Measurements from ENCODE around the gene BSPRY. TPM values are rescaled to one million over a fixed set of nuclear protein-coding genes. Genes with fewer than 3 reads are reported as not detected.

BSPRY gene
- total RNA-seq, 1 experiment from 2014 or later = 6.4 TPM

DNA sequence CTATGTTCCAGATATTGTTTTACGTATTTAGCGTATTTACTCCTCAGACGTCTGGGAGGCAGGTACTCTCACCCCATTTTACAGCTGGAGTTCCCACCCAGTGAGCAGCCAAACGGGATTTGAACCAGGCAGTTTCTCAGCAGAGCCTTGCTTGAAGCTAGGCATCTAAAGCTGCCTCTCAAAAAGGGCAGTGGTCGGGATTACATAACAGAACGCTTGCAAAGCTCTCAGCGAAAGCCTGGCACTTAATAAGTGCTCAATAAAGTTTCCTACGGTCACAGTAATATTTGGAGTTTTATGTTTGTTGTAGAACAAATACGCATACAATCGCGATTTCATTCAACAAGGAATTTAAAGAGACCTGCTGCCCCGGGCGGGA lies 286 bp upstream of the BSPRY start:
- Mint-ChIP-seq H3K9me3 (no peaks in the 10 kb centered on the region), H3K27me3 (ENCODE audit: low read depth) (peaks cover 39% of the 10 kb centered on the region), H3K27ac (no peak overlapping the region), H3K36me3 (no peaks in the 10 kb centered on the region), H3K4me1 (peaks cover 19% of the 10 kb centered on the region), H3K4me3 (peak overlapping the region; percentile 79)
- peak; percentile 7; the same call in 1 of the 2 replicates for ATAC-seq
- POLR2A ChIA-PET = interaction anchor here (1.1 to 1.5 kb wide), 2 partner anchors 9 to 28 kb away, joined by 3 to 15 read pairs; partner anchors contain the start of genes HDHD3 and WDR31
- TF ChIP-seq TP53 (CRISPR knock-in tag; IDR thresholded peaks at IDR 0.05) (no peak), ZNF671 (CRISPR knock-in tag; IDR thresholded peaks at IDR 0.05) (no peak), ZNF396 (CRISPR knock-in tag; IDR thresholded peaks at IDR 0.05; ENCODE audit: borderline replicate concordance) (no peak), SP1 (CRISPR knock-in tag; conservative IDR thresholded peaks at IDR 0.05) (no peak), ESRRA (CRISPR knock-in tag; IDR thresholded peaks at IDR 0.05; ENCODE audit: borderline replicate concordance) (no peak), MYBL2 (CRISPR knock-in tag; IDR thresholded peaks at IDR 0.05) (no peak), ZNF219 (CRISPR knock-in tag; IDR thresholded peaks at IDR 0.05; ENCODE audit: borderline replicate concordance) (no peak)
- TF ChIP-seq, protein P1, sequence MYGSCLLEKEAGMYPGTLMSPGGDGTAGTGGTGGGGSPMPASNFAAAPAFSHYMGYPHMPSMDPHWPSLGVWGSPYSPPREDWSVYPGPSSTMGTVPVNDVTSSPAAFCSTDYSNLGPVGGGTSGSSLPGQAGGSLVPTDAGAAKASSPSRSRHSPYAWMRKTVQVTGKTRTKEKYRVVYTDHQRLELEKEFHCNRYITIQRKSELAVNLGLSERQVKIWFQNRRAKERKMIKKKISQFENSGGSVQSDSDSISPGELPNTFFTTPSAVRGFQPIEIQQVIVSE (CRISPR knock-in tag; IDR thresholded peaks at IDR 0.05; ENCODE audit: borderline replicate concordance) = no peak
- TF ChIP-seq, protein P2, sequence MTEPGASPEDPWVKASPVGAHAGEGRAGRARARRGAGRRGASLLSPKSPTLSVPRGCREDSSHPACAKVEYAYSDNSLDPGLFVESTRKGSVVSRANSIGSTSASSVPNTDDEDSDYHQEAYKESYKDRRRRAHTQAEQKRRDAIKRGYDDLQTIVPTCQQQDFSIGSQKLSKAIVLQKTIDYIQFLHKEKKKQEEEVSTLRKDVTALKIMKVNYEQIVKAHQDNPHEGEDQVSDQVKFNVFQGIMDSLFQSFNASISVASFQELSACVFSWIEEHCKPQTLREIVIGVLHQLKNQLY (CRISPR knock-in tag; IDR thresholded peaks at IDR 0.05) = no peak
- TF ChIP-seq, protein P3, sequence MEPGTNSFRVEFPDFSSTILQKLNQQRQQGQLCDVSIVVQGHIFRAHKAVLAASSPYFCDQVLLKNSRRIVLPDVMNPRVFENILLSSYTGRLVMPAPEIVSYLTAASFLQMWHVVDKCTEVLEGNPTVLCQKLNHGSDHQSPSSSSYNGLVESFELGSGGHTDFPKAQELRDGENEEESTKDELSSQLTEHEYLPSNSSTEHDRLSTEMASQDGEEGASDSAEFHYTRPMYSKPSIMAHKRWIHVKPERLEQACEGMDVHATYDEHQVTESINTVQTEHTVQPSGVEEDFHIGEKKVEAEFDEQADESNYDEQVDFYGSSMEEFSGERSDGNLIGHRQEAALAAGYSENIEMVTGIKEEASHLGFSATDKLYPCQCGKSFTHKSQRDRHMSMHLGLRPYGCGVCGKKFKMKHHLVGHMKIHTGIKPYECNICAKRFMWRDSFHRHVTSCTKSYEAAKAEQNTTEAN (CRISPR knock-in tag; IDR thresholded peaks at IDR 0.05) = no peak
- TF ChIP-seq, protein P4, sequence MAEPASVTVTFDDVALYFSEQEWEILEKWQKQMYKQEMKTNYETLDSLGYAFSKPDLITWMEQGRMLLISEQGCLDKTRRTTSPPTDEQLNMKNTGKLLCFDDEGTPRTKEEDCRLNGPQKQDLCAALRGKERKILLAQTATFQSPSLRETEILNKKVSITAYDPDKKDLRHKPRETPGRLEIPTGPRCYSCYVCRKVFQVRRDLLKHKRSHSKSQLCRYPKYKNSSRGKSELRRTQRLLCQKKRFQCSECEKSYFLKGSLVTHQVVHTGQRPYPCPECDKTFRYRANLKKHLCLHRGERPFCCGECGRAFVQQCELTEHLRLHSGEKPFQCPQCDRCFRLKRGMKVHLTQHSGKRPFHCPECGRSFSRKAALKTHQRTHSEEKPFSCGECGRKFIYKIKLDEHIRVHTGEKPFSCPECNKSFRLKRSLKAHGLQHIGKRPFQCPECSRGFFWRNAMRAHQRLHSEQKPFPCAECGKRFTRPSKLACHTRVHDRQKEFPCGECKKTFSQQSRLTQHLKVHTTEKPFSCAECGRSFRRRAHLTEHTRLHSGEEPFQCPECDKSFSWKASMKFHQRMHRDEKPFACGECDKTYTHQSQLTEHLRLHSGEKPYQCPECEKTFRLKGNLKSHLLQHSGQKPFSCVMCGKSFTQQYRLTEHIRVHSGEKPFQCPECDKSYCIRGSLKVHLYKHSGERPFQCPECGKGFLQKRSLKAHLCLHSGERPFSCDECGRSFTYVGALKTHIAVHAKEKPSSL (CRISPR knock-in tag; conservative IDR thresholded peaks at IDR 0.05) = no peak
- TF ChIP-seq, protein P5, sequence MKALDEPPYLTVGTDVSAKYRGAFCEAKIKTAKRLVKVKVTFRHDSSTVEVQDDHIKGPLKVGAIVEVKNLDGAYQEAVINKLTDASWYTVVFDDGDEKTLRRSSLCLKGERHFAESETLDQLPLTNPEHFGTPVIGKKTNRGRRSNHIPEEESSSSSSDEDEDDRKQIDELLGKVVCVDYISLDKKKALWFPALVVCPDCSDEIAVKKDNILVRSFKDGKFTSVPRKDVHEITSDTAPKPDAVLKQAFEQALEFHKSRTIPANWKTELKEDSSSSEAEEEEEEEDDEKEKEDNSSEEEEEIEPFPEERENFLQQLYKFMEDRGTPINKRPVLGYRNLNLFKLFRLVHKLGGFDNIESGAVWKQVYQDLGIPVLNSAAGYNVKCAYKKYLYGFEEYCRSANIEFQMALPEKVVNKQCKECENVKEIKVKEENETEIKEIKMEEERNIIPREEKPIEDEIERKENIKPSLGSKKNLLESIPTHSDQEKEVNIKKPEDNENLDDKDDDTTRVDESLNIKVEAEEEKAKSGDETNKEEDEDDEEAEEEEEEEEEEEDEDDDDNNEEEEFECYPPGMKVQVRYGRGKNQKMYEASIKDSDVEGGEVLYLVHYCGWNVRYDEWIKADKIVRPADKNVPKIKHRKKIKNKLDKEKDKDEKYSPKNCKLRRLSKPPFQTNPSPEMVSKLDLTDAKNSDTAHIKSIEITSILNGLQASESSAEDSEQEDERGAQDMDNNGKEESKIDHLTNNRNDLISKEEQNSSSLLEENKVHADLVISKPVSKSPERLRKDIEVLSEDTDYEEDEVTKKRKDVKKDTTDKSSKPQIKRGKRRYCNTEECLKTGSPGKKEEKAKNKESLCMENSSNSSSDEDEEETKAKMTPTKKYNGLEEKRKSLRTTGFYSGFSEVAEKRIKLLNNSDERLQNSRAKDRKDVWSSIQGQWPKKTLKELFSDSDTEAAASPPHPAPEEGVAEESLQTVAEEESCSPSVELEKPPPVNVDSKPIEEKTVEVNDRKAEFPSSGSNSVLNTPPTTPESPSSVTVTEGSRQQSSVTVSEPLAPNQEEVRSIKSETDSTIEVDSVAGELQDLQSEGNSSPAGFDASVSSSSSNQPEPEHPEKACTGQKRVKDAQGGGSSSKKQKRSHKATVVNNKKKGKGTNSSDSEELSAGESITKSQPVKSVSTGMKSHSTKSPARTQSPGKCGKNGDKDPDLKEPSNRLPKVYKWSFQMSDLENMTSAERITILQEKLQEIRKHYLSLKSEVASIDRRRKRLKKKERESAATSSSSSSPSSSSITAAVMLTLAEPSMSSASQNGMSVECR (CRISPR knock-in tag; IDR thresholded peaks at IDR 0.05; ENCODE audit: borderline replicate concordance) = no peak
- TF ChIP-seq, protein P6, sequence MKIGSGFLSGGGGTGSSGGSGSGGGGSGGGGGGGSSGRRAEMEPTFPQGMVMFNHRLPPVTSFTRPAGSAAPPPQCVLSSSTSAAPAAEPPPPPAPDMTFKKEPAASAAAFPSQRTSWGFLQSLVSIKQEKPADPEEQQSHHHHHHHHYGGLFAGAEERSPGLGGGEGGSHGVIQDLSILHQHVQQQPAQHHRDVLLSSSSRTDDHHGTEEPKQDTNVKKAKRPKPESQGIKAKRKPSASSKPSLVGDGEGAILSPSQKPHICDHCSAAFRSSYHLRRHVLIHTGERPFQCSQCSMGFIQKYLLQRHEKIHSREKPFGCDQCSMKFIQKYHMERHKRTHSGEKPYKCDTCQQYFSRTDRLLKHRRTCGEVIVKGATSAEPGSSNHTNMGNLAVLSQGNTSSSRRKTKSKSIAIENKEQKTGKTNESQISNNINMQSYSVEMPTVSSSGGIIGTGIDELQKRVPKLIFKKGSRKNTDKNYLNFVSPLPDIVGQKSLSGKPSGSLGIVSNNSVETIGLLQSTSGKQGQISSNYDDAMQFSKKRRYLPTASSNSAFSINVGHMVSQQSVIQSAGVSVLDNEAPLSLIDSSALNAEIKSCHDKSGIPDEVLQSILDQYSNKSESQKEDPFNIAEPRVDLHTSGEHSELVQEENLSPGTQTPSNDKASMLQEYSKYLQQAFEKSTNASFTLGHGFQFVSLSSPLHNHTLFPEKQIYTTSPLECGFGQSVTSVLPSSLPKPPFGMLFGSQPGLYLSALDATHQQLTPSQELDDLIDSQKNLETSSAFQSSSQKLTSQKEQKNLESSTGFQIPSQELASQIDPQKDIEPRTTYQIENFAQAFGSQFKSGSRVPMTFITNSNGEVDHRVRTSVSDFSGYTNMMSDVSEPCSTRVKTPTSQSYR (CRISPR knock-in tag; IDR thresholded peaks at IDR 0.05) = no peak
- TF ChIP-seq, protein P7, sequence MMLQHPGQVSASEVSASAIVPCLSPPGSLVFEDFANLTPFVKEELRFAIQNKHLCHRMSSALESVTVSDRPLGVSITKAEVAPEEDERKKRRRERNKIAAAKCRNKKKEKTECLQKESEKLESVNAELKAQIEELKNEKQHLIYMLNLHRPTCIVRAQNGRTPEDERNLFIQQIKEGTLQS (CRISPR knock-in tag; conservative IDR thresholded peaks at IDR 0.05) = no peak
- TF ChIP-seq, protein P8, sequence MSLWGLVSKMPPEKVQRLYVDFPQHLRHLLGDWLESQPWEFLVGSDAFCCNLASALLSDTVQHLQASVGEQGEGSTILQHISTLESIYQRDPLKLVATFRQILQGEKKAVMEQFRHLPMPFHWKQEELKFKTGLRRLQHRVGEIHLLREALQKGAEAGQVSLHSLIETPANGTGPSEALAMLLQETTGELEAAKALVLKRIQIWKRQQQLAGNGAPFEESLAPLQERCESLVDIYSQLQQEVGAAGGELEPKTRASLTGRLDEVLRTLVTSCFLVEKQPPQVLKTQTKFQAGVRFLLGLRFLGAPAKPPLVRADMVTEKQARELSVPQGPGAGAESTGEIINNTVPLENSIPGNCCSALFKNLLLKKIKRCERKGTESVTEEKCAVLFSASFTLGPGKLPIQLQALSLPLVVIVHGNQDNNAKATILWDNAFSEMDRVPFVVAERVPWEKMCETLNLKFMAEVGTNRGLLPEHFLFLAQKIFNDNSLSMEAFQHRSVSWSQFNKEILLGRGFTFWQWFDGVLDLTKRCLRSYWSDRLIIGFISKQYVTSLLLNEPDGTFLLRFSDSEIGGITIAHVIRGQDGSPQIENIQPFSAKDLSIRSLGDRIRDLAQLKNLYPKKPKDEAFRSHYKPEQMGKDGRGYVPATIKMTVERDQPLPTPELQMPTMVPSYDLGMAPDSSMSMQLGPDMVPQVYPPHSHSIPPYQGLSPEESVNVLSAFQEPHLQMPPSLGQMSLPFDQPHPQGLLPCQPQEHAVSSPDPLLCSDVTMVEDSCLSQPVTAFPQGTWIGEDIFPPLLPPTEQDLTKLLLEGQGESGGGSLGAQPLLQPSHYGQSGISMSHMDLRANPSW (CRISPR knock-in tag; conservative IDR thresholded peaks at IDR 0.05; ENCODE audit: low read depth) = no peak
- CTCF ChIA-PET = interaction anchor here (0.8 to 3.0 kb wide), 10 partner anchors 9 to 306 kb away, joined by 3 to 16 read pairs (median 4); partner anchors contain the start of genes ALAD, C9orf43, CDC26 and POLE3
- DNase-seq (ENCODE audit: low spot score) = no peak

Data from WTC11 (cell line).